GM19397 (cell line): Measurements from ENCODE around the gene FARS2.

ENCODE experiments used
- ATAC-seq: cut with Tn5 transposase; IDR thresholded peaks from one replicate; pipeline ENCODE4 v1.9.1; 2021; ENCODE audit warnings: mild to moderate bottlenecking, moderate library complexity; ENCODE audit not compliant: unreplicated experiment

Gene FARS2

DNA sequence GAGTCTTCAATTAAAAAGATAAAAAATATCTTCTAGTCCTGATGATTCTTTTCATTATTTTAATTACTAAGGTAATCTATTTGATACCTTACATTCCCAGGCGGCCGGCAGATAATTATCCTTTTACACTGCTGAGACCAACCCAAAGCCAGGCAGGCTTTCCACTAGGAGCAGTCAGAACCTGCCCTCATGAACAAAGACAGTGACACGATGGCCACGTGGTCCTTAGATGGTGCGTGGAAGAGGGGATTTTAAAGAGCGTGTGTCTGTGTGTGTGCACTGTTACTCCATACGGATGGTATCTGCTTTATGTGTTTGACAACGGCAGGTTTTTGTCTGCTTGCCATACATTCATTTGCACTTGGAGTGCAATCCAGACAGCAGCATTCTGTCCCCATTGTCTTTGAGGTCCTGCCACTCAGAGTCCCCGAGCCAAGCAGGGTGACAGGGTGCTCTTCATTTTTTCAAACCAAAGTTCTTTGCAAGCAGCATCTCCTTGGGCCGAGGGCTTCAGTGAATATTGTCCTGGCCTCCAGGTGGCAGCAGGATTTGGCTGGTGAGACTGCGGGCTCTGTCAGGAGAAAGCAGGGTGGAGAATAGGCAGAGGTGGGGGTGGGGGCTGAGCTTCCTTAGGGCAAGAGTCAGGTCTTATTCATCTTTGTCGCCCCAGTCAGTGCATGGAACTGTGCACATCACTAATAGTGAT is 484.9 kb downstream of the FARS2 start:
- ATAC-seq = no peak

DNA sequence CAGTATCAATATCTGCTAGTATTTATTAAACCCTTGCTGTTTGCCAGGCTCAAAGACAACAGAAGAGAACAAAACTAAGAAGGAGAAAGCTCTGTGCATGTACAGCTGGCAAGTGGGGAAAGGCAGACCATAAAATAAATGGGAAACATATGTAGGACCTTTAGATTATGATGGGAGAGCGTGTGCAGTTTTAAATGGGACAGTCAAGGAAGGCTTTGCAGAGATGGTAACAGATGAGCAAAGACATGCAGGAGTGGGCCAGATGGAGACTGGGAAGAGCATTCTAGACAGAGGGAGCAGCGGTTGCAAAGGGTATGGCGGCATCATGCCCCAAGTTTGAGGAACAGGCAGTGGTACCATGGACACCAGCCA is 485.4 kb downstream of the FARS2 start:
- ATAC-seq = no peak

- no peak for ATAC-seq
Observed at GRCh38 chr6:5747379-5747778, 486.1 kb downstream of the FARS2 start.

- ATAC-seq = no peak
Observed at GRCh38 chr6:5749016-5749650, 487.8 kb downstream of the FARS2 start.

GRCh38 chr6:5749651-5750215 is 488.4 kb downstream of the FARS2 start:
- no peak for ATAC-seq

DNA sequence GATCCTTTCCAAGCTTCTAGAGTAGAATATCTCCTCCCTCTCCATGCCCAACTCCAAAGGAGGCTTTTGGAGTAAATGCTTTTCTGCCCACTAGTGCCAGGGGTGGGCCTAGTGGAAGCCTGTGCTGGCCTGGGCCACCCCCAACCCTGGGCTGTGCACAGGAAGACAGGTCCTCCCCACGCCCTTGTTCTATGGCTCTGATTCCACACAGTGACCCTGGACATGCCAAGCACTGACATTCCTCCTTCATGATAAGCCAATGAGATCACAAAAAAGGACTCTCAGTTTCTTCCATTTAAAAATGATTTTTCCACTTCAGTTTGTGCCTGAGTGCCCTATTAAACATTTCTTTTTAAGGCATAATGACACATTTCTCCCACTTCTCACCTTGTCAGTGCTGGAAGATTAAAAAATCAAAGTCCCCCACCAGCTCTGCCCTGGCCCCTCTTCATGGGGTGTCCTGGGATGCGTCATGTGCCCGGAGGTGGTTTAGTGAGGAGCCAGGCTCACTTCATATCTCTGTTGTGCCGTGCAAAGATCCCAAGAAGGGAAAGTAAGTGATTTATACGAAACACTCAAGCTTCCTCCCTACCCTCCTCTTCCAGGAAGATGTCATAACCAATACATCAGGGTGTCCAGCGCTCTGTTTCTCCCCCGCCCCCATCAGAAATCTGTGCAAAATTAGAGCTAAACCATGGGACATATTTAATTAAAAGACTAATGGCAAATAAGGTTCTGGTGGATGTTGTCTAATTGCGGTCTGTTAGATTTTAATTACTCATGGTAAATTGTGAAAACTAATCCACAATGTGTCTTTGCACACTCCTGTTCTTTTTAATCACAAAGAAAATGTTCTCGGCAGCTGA is 490.4 kb downstream of the FARS2 start:
- no peak for ATAC-seq

GRCh38 chr6:5752391-5752680 is 491.0 kb downstream of the FARS2 start:
- no peak for ATAC-seq

GRCh38 chr6:5753209-5753608 is 491.9 kb downstream of the FARS2 start:
- ATAC-seq = no peak

DNA sequence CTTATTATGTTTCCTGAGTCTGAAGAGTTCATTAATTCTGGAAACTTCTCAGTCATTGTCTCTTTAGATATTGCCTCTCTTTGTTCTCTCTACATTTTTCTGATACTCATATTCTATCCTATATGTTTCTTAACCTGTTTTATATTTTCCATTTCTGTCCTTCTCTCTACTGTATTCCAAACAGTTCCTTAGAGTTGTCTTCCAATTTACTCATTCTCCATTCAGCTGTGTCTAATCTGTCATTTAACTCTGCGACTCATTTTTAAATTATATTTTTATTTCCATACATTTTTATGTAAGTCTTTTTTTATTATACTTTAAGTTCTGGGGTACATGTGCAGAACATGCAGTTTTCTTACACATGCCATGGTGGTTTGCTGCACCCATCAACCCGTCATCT is 493.6 kb downstream of the FARS2 start:
- no peak for ATAC-seq

DNA sequence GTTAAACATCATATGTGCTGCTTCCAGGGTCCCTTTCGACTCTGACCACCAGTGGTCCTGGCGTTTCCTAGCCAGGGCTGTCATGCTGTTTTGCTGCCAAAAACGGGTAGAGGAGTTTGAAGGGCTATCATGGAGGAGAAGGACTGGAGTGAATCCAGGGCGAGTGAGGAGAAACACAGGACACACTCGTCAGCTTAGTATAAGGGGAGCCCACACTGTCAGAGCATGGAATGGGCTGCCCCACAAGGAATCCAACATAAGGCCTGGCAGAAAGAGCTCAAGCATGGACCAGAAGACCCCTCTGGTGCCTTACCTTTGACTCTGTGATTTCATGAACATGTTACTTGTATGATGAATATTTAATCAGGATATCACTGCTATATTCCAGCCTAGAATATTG is 498.3 kb downstream of the FARS2 start:
- ATAC-seq = no peak

DNA sequence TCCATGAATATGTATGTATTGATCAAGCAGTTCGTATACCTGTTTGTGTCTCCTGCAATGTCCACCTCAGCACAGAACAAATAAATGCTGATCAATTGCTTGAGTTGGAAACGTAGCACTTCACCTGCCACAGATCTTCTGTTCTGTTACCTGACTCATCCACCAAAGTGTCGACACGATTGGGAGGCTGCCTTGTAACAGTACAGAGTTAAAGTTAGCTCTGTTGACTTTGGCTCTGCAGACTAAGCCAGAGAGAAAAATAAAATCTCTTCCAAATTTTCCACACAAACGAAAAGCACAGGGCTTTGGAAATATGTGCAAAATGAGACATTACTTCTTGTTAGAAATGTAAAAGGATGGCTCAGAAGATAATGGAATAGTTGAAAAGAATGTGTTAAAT is 500.1 kb downstream of the FARS2 start:
- ATAC-seq = no peak

GRCh38 chr6:5762561-5762968 is 501.3 kb downstream of the FARS2 start:
- ATAC-seq = no peak

- ATAC-seq = no peak
Observed at GRCh38 chr6:5763407-5763806, 502.1 kb downstream of the FARS2 start.

DNA sequence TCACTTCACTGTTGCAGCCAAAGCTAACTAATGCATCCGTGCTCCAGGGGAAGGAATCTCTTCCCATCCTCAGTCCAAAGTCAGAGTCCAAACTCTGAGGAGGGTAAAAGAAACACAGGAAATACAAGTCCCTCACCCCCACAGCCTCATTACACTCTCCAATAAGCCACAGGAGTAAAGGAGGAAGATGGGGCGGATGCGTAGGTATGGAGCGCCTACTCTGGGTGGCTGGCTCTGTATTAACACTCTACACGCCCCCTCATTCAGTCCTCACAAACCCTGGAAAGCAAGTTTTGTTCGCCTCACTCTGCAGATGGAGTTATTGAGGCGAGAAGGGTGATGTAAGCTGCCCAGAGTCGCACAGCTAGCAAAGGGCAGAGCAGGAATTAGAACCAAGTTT is 502.6 kb downstream of the FARS2 start:
- no peak for ATAC-seq

- no peak for ATAC-seq
Observed at GRCh38 chr6:5764401-5764955, 503.2 kb downstream of the FARS2 start.

- no peak for ATAC-seq
Observed at GRCh38 chr6:5765141-5765760, 503.9 kb downstream of the FARS2 start.

- no peak for ATAC-seq
Observed at GRCh38 chr6:5766260-5766659, 504.9 kb downstream of the FARS2 start.

DNA sequence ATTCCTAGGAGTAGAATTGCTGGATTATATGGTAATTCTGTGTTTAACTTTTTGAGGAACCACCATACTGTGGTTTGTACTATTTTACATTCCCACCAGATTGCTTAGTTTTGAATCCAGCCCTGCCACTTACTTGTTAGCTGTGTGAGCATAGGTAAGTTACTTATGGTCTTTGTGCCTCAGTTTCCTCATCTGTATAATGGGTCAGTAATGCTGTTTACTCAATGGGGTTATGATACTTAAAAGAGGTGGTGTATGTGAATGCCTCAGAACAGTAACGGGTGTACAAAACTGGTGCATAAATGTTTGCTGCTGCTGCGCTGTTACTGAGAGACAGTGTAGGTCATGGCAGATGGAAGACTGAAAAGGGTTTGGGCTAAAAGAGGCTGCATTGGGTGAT is 506.2 kb downstream of the FARS2 start:
- ATAC-seq = no peak

DNA sequence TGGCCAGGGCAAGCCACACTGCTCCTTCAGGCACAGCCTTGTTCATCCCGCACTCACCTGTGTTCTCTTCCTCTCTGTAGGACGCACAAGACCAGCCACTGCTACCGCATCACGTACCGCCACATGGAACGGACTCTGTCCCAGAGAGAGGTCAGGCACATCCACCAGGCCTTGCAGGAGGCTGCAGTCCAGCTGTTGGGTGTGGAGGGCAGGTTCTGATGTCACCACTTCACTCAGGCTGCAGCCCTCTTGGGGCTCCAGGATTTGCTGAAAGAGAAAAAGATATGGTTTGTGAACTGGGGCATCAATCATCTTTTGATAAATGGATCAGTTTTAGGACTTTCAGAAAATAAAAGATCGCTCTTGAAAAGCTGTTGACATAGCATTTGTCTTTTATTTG is 509.9 kb downstream of the FARS2 start:
- ATAC-seq = no peak

DNA sequence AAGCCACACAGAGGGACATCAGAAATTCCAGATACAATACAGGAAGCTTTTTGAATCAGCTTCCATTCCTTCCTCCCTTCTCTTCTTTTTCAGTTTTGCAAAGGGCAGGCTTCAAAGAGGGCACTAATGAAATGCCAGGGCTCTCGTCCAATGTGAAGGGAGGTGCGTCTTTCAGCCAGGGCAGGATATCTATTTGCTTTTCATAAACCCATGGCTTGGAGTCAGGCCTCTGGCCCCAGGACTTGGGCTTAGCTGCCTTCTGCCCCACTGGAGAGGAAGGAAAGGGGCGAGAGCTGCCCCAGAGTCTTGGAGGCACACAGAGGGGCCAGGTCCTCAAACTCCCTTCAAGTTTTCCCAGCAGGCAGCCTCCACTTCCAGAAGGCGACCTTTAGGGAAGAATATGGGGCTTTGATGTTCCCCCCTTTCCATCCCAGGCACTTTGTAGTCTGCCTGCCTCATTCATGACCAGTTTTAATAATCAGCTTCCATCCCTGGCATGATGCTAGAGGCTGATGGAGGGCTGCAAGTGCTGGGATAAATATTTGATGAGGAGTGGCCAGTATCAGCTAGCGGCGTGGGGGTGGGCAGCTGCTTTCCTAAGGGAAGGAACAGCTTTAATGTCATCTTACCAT is 510.6 kb downstream of the FARS2 start:
- ATAC-seq = no peak
